ENCODE data around the gene TMEM38B. TPM values are rescaled to one million over a fixed set of nuclear protein-coding genes. Genes with fewer than 3 reads are reported as not detected.
A peak's percentile ranks its signal among the peaks of the same experiment; 100 is the strongest.
"Not testable (repeated sequence)": the region's sequence is repeated elsewhere in the genome, so short reads cannot be mapped to it uniquely, and the experiment has no call there.

The TMEM38B gene
- polyA plus RNA-seq, 3 donors = 4.5 to 14.8 (median 12.2) TPM

GRCh38 chr9:105742088-105742487, 47.7 kb downstream of the TMEM38B start:
- no peaks in the 10 kb centered on the region for H3K4me1 Mint-ChIP-seq
- H4K20me1 ChIP-seq (ENCODE audit: insufficient read depth, low read length) = no peaks in the 10 kb centered on the region
- peaks cover 0 to 10% of the 10 kb centered on the region in 2 donors for H3K36me3 ChIP-seq (replicated peaks in 1 of 2; ENCODE audit: control insufficient read depth in 1 of 2, insufficient read depth in 2 of 2, low read length in 2 of 2)
- H3K9me3 ChIP-seq (replicated peaks in 1 of 2; ENCODE audit: control insufficient read depth in 1 of 2, insufficient read depth in 1 of 2, low read length in 2 of 2) = peaks cover 0 to 6% of the 10 kb centered on the region in 2 donors
- H3K4me3 ChIP-seq (replicated peaks in 1 of 3; ENCODE audit: low read depth in 2 of 3, low read length in 3 of 3) = no peak overlapping the region
- no peak for DNase-seq
- no peak overlapping the region for H3K4me3 Mint-ChIP-seq
- intact Hi-C loops (cut with micrococcal nuclease) = no loop called here
- no peaks in the 10 kb centered on the region for H3K79me2 ChIP-seq (ENCODE audit: insufficient read depth, low read length)
- H3K27ac ChIP-seq (ENCODE audit: low read depth in 1 of 2, low read length in 2 of 2) = no peak overlapping the region
- no peak overlapping the region for H3K9ac ChIP-seq (ENCODE audit: insufficient read depth, low read length, poor library complexity, severe bottlenecking)
- H3K9me3 Mint-ChIP-seq = peaks cover 2 to 13% (median 5%) of the 10 kb centered on the region in 7 donors
- H3K4me1 ChIP-seq (ENCODE audit: control insufficient read depth in 1 of 2, insufficient read depth in 2 of 2, low read length in 2 of 2) = no peaks in the 10 kb centered on the region
- peaks cover 14 to 30% of the 10 kb centered on the region in 2 donors for H3K36me3 Mint-ChIP-seq
- no peak overlapping the region for H3K4me2 ChIP-seq (replicated peaks; ENCODE audit: extremely low read depth, low read length, poor library complexity, severe bottlenecking)
- H2AFZ ChIP-seq (ENCODE audit: insufficient read depth, low read depth, low read length, poor library complexity, severe bottlenecking) = no peak overlapping the region
- H3K27me3 Mint-ChIP-seq (ENCODE audit: low read depth in 3 of 3) = peaks cover 0 to 2% (median 0%) of the 10 kb centered on the region in 3 donors
- no peaks in the 10 kb centered on the region for H3K27me3 ChIP-seq (ENCODE audit: control insufficient read depth in 2 of 2, insufficient read depth in 2 of 2, low read length in 2 of 2)
- TF ChIP-seq, protein P1, sequence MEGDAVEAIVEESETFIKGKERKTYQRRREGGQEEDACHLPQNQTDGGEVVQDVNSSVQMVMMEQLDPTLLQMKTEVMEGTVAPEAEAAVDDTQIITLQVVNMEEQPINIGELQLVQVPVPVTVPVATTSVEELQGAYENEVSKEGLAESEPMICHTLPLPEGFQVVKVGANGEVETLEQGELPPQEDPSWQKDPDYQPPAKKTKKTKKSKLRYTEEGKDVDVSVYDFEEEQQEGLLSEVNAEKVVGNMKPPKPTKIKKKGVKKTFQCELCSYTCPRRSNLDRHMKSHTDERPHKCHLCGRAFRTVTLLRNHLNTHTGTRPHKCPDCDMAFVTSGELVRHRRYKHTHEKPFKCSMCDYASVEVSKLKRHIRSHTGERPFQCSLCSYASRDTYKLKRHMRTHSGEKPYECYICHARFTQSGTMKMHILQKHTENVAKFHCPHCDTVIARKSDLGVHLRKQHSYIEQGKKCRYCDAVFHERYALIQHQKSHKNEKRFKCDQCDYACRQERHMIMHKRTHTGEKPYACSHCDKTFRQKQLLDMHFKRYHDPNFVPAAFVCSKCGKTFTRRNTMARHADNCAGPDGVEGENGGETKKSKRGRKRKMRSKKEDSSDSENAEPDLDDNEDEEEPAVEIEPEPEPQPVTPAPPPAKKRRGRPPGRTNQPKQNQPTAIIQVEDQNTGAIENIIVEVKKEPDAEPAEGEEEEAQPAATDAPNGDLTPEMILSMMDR (IDR thresholded peaks at IDR 0.05) = no peak
- peak overlapping the region in 1 of 7 donors; percentile 6 for H3K27ac Mint-ChIP-seq

DNA sequence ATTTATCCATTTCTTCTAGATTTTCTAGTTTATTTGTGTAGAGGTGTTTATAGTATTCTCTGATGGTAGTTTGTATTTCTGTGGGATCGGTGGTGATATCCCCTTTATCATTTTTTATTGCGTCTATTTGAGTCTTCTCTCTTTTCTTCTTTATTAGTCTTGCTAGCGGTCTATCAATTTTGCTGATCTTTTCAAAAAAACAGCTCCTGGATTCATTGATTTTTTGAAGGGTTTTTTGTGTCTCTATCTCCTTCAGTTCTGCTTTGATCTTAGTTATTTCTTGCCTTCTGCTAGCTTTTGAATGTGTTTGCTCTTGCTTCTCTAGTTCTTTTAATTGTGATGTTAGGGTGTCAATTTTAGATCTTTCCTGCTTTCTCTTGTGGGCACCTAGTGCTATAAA, 53.0 kb downstream of the TMEM38B start:
- not testable (repeated sequence) for H3K4me1 Mint-ChIP-seq
- peaks cover 13 to 35% (median 22%) of the 10 kb centered on the region in 7 donors for H3K9me3 Mint-ChIP-seq

More for the DNA sequence above, 53.0 kb downstream of the TMEM38B start:
- DNase-seq; H3K4me3 ChIP-seq (replicated peaks in 1 of 3; ENCODE audit: low read depth in 2 of 3, low read length in 3 of 3); H3K27me3 ChIP-seq (ENCODE audit: control insufficient read depth in 2 of 2, insufficient read depth in 2 of 2, low read length in 2 of 2); H3K79me2 ChIP-seq (ENCODE audit: insufficient read depth, low read length); H3K27ac ChIP-seq (ENCODE audit: low read depth in 1 of 2, low read length in 2 of 2); H3K4me1 ChIP-seq (ENCODE audit: control insufficient read depth in 1 of 2, insufficient read depth in 2 of 2, low read length in 2 of 2); H3K9ac ChIP-seq (ENCODE audit: insufficient read depth, low read length, poor library complexity, severe bottlenecking); intact Hi-C loops (cut with micrococcal nuclease); H4K20me1 ChIP-seq (ENCODE audit: insufficient read depth, low read length); H2AFZ ChIP-seq (ENCODE audit: insufficient read depth, low read depth, low read length, poor library complexity, severe bottlenecking); H3K27me3 Mint-ChIP-seq (ENCODE audit: low read depth in 3 of 3); H3K4me3 Mint-ChIP-seq; H3K27ac Mint-ChIP-seq; H3K4me2 ChIP-seq (replicated peaks; ENCODE audit: extremely low read depth, low read length, poor library complexity, severe bottlenecking): not testable (repeated sequence)
- no CpG with 5 or more reads among the region's 3 CpGs for WGBS (ENCODE audit: insufficient coverage)
- peaks cover 22 to 25% of the 10 kb centered on the region in 2 donors for H3K9me3 ChIP-seq (replicated peaks in 1 of 2; ENCODE audit: control insufficient read depth in 1 of 2, insufficient read depth in 1 of 2, low read length in 2 of 2)
- peaks cover 27 to 47% of the 10 kb centered on the region in 2 donors for H3K36me3 Mint-ChIP-seq
- peaks cover 3 to 37% of the 10 kb centered on the region in 2 donors for H3K36me3 ChIP-seq (replicated peaks in 1 of 2; ENCODE audit: control insufficient read depth in 1 of 2, insufficient read depth in 2 of 2, low read length in 2 of 2)
